ENCODE results near the gene MUC4.
"Not testable (repeated sequence)": the region's sequence is repeated elsewhere in the genome, so short reads cannot be mapped to it uniquely, and the experiment has no call there.

The MUC4 gene

DNA sequence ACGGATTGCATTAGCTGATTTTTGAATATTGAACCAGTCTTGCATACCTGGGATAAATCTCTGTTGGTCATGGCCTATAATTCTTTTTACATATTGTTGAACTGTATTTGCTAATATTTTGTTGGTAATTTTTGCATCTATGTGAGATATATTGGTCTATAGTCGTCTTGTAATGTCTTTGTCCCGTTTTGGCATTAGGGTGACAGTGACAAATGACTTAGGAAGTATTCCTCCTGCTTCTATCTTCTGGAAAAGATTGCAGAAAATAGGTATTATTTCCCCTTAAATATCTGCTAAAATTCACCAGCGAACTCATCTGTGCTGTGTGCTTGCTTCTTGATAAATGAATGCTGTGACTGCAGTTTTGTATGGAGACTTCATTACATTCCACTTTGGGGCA lies 67.3 kb downstream of the MUC4 start:
- no peak for DNase-seq (ENCODE audit: low read depth)

DNA sequence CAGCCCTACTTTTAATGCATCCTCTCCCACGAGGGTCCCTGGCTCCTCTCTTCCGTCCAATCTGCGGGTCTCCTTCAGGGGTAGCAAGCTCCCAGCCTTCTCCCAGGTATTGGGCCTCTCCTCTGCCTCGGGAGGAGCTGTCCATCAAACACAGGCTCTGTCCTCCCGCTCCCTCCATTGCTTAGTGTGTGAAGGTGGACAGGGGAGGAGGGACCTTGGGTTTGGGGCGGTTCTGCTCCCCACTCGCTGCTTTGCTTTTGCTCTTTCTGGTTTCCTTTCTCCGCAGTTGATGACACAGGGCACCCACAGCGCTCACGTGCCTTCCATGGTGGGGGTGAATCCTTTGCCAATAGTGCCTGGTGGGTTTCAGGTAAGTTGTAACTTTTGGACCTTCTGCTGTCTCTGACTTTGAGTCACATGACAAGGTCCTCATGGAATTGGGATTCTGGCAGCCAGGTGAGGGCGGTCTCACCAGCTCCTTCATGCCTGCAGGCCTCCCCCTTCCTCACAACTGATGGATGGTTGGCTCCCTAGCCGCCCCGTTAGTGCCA lies 72.1 kb downstream of the MUC4 start:
- DNase-seq (ENCODE audit: low read depth): no peak

- DNase-seq (ENCODE audit: low read depth): no peak
Observed at GRCh38 chr3:195738274-195739044, 73.3 kb downstream of the MUC4 start.

DNA sequence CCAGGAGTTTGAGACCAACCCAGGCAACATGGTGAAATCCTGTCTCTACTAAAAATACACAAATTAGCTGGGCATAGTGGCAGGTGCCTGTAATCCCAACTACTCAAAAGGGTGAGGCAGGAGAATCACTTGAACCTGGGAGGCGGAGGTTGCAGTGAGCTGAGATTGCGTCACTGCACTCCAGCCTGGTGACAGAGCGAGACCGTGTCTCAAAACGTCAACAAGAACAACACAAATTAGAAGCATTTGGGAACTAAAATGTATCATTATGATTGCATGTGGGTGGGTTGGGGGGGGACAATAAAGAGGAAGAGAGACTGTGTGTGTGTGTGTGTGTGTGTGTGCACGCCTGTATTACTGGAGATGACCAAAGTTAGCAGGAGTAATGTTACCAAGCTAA lies 73.9 kb downstream of the MUC4 start:
- not testable (repeated sequence) for DNase-seq (ENCODE audit: low read depth)

GRCh38 chr3:195736866-195737490 lies 74.8 kb downstream of the MUC4 start:
- no peak for DNase-seq (ENCODE audit: low read depth)

DNA sequence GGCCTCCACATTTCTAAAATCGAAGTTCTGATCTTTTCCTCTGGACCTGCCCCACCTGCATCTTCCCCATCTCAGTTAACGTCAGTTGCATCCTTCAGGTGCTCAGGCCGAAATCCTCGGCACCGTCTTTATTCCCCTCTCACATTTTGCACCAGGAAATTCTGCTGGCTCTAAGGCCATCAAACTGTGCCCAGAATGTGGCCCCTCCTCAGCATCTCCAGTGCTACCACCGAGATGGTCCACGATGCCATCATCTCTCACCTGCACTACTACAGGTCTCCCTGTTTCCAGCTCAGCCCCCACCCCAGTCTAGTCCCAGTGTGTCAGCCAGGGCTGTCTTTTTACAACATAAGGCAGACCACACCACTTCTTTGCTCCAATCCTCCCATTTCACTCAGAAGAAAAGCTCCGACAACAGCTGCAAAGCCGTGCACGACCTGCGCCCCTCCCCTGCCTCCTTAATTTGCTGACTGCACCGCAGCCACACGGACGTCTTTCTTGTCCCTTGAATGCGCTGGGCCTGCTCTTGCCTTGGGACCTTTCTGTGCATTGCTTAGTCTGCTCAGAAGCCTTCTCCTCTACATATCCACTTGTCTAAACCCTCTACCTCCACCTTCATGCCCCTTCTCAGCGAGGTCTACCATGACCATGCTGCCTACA lies 76.6 kb downstream of the MUC4 start:
- no peak for DNase-seq (ENCODE audit: low read depth)

- DNase-seq (ENCODE audit: low read depth): no peak
Observed at GRCh38 chr3:195732940-195733339, 78.8 kb downstream of the MUC4 start.

- no peak for DNase-seq (ENCODE audit: low read depth)
Observed at GRCh38 chr3:195731356-195731905, 80.3 kb downstream of the MUC4 start.

GRCh38 chr3:195729476-195730251 lies 82.1 kb downstream of the MUC4 start:
- DNase-seq (ENCODE audit: low read depth): no peak

DNA sequence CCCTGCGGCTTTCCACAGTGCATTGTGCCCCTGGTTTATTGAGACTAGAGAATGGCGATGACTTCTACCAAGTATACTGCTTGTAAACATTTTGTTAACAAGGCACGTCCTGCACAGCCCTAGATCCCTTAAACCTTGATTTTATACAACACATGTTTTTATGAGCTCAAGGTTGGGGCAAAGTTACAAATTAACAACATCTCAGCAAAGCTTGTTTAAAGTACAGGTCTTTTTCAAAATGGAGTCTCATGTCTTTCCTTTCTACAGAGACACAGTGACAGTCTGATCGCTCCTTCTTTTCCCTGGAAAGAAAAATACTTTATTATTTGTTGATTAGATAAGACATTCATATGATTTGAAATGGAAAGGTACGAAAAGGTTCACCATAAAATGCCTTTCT lies 82.9 kb downstream of the MUC4 start:
- not testable (repeated sequence) for DNase-seq (ENCODE audit: low read depth)

GRCh38 chr3:195727606-195728195 lies 84.0 kb downstream of the MUC4 start:
- DNase-seq (ENCODE audit: low read depth): no peak

DNA sequence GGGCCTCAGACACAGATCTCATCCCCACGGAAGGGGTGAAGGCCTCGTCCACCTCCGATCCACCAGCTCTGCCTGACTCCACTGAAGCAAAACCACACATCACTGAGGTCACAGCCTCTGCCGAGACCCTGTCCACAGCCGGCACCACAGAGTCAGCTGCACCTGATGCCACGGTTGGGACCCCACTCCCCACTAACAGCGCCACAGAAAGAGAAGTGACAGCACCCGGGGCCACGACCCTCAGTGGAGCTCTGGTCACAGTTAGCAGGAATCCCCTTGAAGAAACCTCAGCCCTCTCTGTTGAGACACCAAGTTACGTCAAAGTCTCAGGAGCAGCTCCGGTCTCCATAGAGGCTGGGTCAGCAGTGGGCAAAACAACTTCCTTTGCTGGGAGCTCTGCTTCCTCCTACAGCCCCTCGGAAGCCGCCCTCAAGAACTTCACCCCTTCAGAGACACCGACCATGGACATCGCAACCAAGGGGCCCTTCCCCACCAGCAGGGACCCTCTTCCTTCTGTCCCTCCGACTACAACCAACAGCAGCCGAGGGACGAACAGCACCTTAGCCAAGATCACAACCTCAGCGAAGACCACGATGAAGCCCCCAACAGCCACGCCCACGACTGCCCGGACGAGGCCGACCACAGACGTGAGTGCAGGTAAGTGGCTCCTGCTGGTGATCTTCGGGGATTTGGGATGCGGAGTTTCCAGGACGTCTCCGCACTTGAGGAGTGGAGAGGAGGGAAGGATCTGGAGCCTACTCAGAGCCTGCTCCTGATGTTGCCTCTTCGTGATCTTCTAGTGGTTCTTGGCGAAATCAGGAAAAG lies 85.6 kb downstream of the MUC4 start:
- DNase-seq (ENCODE audit: low read depth): not testable (repeated sequence)

GRCh38 chr3:195724363-195724762 lies 87.4 kb downstream of the MUC4 start:
- not testable (repeated sequence) for DNase-seq (ENCODE audit: low read depth)

- DNase-seq (ENCODE audit: low read depth): not testable (repeated sequence)
Observed at GRCh38 chr3:195722996-195723345, 88.8 kb downstream of the MUC4 start.

GRCh38 chr3:195722139-195722995 lies 89.4 kb downstream of the MUC4 start:
- DNase-seq (ENCODE audit: low read depth): not testable (repeated sequence)

DNA sequence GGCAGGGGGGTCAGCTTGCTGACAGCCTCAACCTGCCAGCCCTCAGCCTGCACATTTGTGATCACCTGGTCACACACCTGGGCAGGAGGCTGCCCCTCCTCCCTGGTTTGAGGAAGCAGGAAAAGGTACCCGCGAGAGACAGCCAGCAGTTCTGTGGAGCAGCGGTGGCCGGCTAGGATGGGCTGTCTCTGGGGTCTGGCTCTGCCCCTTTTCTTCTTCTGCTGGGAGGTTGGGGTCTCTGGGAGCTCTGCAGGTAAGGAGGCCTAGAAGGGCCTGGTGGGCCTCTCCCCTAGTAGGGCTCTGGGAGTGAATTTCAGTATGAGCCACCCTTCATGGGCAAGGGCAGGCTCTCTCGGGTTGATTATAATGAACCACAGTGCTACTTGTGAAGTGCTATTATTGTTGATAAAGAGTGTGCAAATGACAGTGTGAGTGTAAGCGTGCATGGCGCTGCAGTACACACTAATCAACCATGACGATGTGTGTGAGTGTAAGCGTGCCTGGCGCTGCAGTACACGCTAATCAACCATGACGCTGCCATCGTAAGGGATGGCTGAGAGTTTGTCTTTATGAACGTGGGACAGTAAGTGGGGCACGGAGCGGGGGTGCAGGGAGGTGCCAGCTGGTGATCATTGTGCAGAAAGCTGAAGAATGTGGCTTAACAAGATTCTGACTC lies 90.8 kb downstream of the MUC4 start, which contains the start of gene MUC20:
MUC20 (plus strand) TSS at position 148 of the 676 bp plus-strand sequence; CDS start at position 178, 30 bp downstream.
- DNase-seq (ENCODE audit: low read depth): not testable (repeated sequence)

DNA sequence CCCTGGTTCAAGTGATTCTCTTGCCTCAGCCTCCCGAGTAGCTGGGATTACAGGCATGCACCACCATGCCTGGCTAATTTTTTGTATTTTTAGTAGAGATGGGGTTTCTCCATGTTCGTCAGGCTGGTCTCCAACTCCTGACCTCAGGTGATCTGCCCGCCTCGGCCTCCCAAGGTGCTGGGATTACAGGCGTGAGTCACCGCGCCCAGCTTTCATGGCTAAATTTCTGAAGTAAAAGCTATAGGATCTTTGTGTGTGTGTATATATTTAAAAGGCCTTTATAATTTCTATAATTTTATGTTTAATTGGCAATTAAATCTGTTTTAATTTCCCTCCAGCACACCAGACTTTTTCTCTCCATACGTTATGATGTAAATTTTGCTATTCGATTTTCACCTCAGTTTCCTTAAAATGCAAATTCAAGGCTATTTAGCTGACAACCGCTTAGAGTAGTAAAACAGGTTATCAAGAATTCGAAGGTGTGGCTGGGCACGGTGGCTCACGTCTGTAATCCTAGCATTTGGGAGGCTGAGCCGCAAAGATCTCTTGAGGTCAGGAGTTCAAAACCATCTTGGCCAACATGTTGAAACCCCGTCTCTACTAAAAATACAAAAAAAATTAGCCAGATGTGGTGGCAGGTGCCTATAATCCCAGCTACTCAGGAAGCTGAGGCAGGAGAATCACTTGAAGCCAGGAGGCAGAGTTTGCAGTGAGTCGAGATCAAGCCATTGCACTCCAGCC lies 92.0 kb downstream of the MUC4 start:
- DNase-seq (ENCODE audit: low read depth): not testable (repeated sequence)

DNA sequence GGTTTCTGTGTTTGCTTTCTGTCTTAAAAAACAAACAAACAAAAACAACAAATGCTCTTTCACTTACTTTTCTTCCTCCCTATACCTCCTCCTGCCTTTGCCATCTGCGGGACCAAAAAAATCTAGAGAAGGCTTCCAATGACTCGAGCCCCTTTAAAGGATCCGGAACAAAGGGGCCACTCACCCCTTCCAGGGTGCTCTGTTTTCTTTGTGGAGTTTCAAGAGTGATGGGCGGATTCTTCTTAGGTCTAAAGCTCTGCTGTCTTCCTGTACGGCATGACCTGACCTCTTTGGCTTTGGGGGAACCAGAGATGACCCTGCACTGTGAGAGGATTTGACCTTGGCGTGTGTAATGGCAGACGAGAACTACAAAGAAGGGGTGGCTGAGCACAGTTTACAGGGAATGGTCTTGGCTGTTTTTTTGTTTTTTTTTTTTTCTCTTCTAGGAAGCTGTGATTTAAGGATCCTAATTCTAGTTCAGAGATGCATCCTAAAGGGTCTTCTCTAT lies 93.2 kb downstream of the MUC4 start:
- DNase-seq (ENCODE audit: low read depth): no peak
